PC-9 (cell line): Measurements from ENCODE around the gene LAMC3.

Source experiments
- EZH2 ChIP-seq: fragments of 200-600 bp; sonication (generic); IDR thresholded peaks from 2 replicates; pipeline ENCODE4 v1.8.0; 2017; ENCODE audit warnings: antibody characterized with exemption, low read depth
- TF ChIP-seq, protein P1 (sequence below): fragments of 200-600 bp; sonication (generic); conservative IDR thresholded peaks from 2 replicates; pipeline ENCODE4 v1.6.1; 2017; ENCODE audit warnings: mixed run types, antibody characterized with exemption, mild to moderate bottlenecking, moderate library complexity

DNA sequence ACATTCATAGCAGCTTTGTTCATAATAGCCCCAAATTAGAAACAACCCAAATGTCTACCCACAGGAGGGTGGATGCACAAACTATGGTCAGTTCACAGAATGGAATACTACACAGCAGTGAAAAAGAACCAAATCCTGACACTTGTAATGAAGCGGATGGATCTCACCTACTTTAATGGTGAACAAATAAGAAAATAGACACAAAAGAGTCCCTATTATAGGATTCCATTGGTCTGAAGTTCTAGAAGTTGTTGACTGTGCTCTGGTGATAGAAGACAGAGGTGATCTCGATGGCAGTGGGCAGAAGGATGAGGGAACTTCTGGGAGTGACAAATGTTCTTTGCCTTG, 20.6 kb upstream of the LAMC3 start:
- TF ChIP-seq, protein P1, sequence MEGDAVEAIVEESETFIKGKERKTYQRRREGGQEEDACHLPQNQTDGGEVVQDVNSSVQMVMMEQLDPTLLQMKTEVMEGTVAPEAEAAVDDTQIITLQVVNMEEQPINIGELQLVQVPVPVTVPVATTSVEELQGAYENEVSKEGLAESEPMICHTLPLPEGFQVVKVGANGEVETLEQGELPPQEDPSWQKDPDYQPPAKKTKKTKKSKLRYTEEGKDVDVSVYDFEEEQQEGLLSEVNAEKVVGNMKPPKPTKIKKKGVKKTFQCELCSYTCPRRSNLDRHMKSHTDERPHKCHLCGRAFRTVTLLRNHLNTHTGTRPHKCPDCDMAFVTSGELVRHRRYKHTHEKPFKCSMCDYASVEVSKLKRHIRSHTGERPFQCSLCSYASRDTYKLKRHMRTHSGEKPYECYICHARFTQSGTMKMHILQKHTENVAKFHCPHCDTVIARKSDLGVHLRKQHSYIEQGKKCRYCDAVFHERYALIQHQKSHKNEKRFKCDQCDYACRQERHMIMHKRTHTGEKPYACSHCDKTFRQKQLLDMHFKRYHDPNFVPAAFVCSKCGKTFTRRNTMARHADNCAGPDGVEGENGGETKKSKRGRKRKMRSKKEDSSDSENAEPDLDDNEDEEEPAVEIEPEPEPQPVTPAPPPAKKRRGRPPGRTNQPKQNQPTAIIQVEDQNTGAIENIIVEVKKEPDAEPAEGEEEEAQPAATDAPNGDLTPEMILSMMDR, result no peak
- no peak for TF ChIP-seq EZH2
